ENCODE data around the gene RAB33B. TPM values are rescaled to one million over a fixed set of nuclear protein-coding genes. Genes with fewer than 3 reads are reported as not detected.

RAB33B gene
- total RNA-seq, 1 experiment from 2014 or later: 5.9 TPM

- DNase-seq: no peak
- CTCF ChIA-PET: no interaction called here
- intact Hi-C loops (cut with micrococcal nuclease; ENCODE audit: unreplicated experiment): no loop called here
Observed at GRCh38 chr4:139476363-139476762, 22.4 kb downstream of the RAB33B start.

GRCh38 chr4:139481465-139481864 lies 27.5 kb downstream of the RAB33B start:
- Mint-ChIP-seq H3K4me1 (ENCODE audit: low read depth, unreplicated experiment) (peaks cover 8% of the 10 kb centered on the region), H3K27ac (ENCODE audit: unreplicated experiment) (no peak overlapping the region), H3K36me3 (ENCODE audit: insufficient read depth, unreplicated experiment) (no peaks in the 10 kb centered on the region), H3K4me3 (ENCODE audit: low read depth, unreplicated experiment) (no peak overlapping the region), H3K27me3 (ENCODE audit: unreplicated experiment) (no peaks in the 10 kb centered on the region), H3K9me3 (ENCODE audit: low read depth, unreplicated experiment) (no peaks in the 10 kb centered on the region)
- intact Hi-C loops (cut with micrococcal nuclease; ENCODE audit: unreplicated experiment): no loop called here
- BruUV-seq (replicated peaks): no TSS peak
- no peak for DNase-seq
- TF ChIP-seq CTCF (IDR thresholded peaks at IDR 0.05; ENCODE audit: unreplicated experiment): no peak
- CTCF ChIA-PET: no interaction called here

More at GRCh38 chr4:139476363-139476762, 22.4 kb downstream of the RAB33B start:
- no peaks in the 10 kb centered on the region for H3K27me3 Mint-ChIP-seq (ENCODE audit: unreplicated experiment)
- no peaks in the 10 kb centered on the region for H3K9me3 Mint-ChIP-seq (ENCODE audit: low read depth, unreplicated experiment)
- H3K36me3 Mint-ChIP-seq (ENCODE audit: insufficient read depth, unreplicated experiment): no peaks in the 10 kb centered on the region
- TF ChIP-seq CTCF (IDR thresholded peaks at IDR 0.05; ENCODE audit: unreplicated experiment): no peak
- H3K27ac Mint-ChIP-seq (ENCODE audit: unreplicated experiment): no peak overlapping the region
- no peak overlapping the region for H3K4me3 Mint-ChIP-seq (ENCODE audit: low read depth, unreplicated experiment)
- BruUV-seq (replicated peaks): no TSS peak
- no peaks in the 10 kb centered on the region for H3K4me1 Mint-ChIP-seq (ENCODE audit: low read depth, unreplicated experiment)

- no TSS peak for BruUV-seq (replicated peaks)
- Mint-ChIP-seq H3K36me3 (ENCODE audit: insufficient read depth, unreplicated experiment) (no peaks in the 10 kb centered on the region), H3K27me3 (ENCODE audit: unreplicated experiment) (no peaks in the 10 kb centered on the region), H3K27ac (ENCODE audit: unreplicated experiment) (no peak overlapping the region), H3K9me3 (ENCODE audit: low read depth, unreplicated experiment) (no peaks in the 10 kb centered on the region), H3K4me3 (ENCODE audit: low read depth, unreplicated experiment) (no peak overlapping the region), H3K4me1 (ENCODE audit: low read depth, unreplicated experiment) (peaks cover 8% of the 10 kb centered on the region)
- DNase-seq: no peak
- no peak for TF ChIP-seq CTCF (IDR thresholded peaks at IDR 0.05; ENCODE audit: unreplicated experiment)
- intact Hi-C loops (cut with micrococcal nuclease; ENCODE audit: unreplicated experiment): no loop called here
- CTCF ChIA-PET: no interaction called here
Observed at GRCh38 chr4:139483000-139483399, 29.1 kb downstream of the RAB33B start.

GRCh38 chr4:139484783-139485311 lies 30.9 kb downstream of the RAB33B start:
- no TSS peak for BruUV-seq (replicated peaks)
- Mint-ChIP-seq H3K4me3 (ENCODE audit: low read depth, unreplicated experiment) (peak overlapping the region; percentile 60), H3K27me3 (ENCODE audit: unreplicated experiment) (no peaks in the 10 kb centered on the region), H3K9me3 (ENCODE audit: low read depth, unreplicated experiment) (no peaks in the 10 kb centered on the region), H3K27ac (ENCODE audit: unreplicated experiment) (no peak overlapping the region), H3K4me1 (ENCODE audit: low read depth, unreplicated experiment) (peaks cover 8% of the 10 kb centered on the region), H3K36me3 (ENCODE audit: insufficient read depth, unreplicated experiment) (no peaks in the 10 kb centered on the region)
- no peak for TF ChIP-seq CTCF (IDR thresholded peaks at IDR 0.05; ENCODE audit: unreplicated experiment)
- peak; percentile 5 for DNase-seq
- CTCF ChIA-PET: no interaction called here
- intact Hi-C loops (cut with micrococcal nuclease; ENCODE audit: unreplicated experiment): no loop called here
